SK-N-SH treated with all-trans-retinoic acid at 6 μM for 48 hours (cell line): ENCODE results near the gene CLSTN2.

Experiments used
- ATAC-seq: fragments of 200-7000 bp; cut with Tn5 transposase; 3 replicates; pipeline ENCODE4 v1.9.1; 2020; ENCODE audit warnings: mild to moderate bottlenecking, moderate library complexity
- ARNTL ChIP-seq: fragments of 450-650 bp; formaldehyde crosslinking; IDR thresholded peaks from 2 replicates; pipeline ENCODE4 v1.5.0; 2020; ENCODE audit warnings: low read depth, mild to moderate bottlenecking, moderate library complexity, borderline replicate concordance
- BACH2 ChIP-seq: fragments of 250-450 bp; sonication (Bioruptor Pico); IDR thresholded peaks from 2 replicates; pipeline ENCODE4 v1.9.0; 2021; ENCODE audit warnings: mild to moderate bottlenecking, borderline replicate concordance
- CREB5 ChIP-seq: fragments of 250-450 bp; sonication (Bioruptor Pico); IDR thresholded peaks from 2 replicates; pipeline ENCODE4 v1.5.1; 2020; ENCODE audit warnings: low read depth, mild to moderate bottlenecking, moderate library complexity
- CSDC2 ChIP-seq: fragments of 250-450 bp; sonication (Bioruptor Pico); IDR thresholded peaks from 2 replicates; pipeline ENCODE4 v1.5.0; 2020; ENCODE audit warnings: mild to moderate bottlenecking, moderate library complexity
- ESRRG ChIP-seq: fragments of 250-450 bp; sonication (Bioruptor Pico); IDR thresholded peaks from 2 replicates; pipeline ENCODE4 v1.6.1; 2021; ENCODE audit warnings: mild to moderate bottlenecking
- GLIS3 ChIP-seq: fragments of 250-450 bp; sonication (Bioruptor Pico); IDR thresholded peaks from 2 replicates; pipeline ENCODE4 v1.5.0; 2020; ENCODE audit warnings: mild to moderate bottlenecking, moderate library complexity
- ISL1 ChIP-seq: fragments of 250-450 bp; sonication (Bioruptor Pico); IDR thresholded peaks from 2 replicates; pipeline ENCODE4 v2.1.2; 2022; ENCODE audit warnings: mild to moderate bottlenecking, moderate library complexity
- OSR1 ChIP-seq: fragments of 250-450 bp; sonication (Bioruptor Pico); IDR thresholded peaks from 2 replicates; pipeline ENCODE4 v1.8.0; 2022; ENCODE audit warnings: moderate library complexity, mild to moderate bottlenecking, inconsistent platforms
- PATZ1 ChIP-seq: fragments of 250-450 bp; sonication (Bioruptor Pico); IDR thresholded peaks from 2 replicates; pipeline ENCODE4 v1.8.0; 2020; ENCODE audit warnings: mild to moderate bottlenecking, moderate library complexity, borderline replicate concordance
- POU6F1 ChIP-seq: fragments of 250-450 bp; sonication (Bioruptor Pico); IDR thresholded peaks from 2 replicates; pipeline ENCODE4 v1.8.0; 2021; ENCODE audit warnings: low read depth, mild to moderate bottlenecking, moderate library complexity, borderline replicate concordance
- PPARA ChIP-seq: fragments of 250-450 bp; sonication (Bioruptor Pico); IDR thresholded peaks from 2 replicates; pipeline ENCODE4 v1.5.0; 2020; ENCODE audit warnings: mild to moderate bottlenecking, borderline replicate concordance
- RARB ChIP-seq: fragments of 250-450 bp; sonication (Bioruptor Pico); IDR thresholded peaks from 2 replicates; pipeline ENCODE4 v1.8.0; 2021; ENCODE audit warnings: mild to moderate bottlenecking, moderate library complexity
- SNAI2 ChIP-seq: fragments of 250-450 bp; sonication (Bioruptor Pico); IDR thresholded peaks from 2 replicates; pipeline ENCODE4 v1.5.0; 2020; ENCODE audit warnings: mild to moderate bottlenecking, moderate library complexity
- TCF4 ChIP-seq: fragments of 250-450 bp; sonication (Bioruptor Pico); IDR thresholded peaks from 2 replicates; pipeline ENCODE4 v1.8.0; 2021; ENCODE audit warnings: mild to moderate bottlenecking, moderate library complexity, borderline replicate concordance
- TOX ChIP-seq: fragments of 250-450 bp; sonication (Bioruptor Pico); IDR thresholded peaks from 2 replicates; pipeline ENCODE4 v1.8.0; 2021; ENCODE audit warnings: mild to moderate bottlenecking, moderate library complexity, borderline replicate concordance
- TSHZ2 ChIP-seq: fragments of 250-450 bp; sonication (Bioruptor Pico); IDR thresholded peaks from 2 replicates; pipeline ENCODE4 v1.5.0; 2020; ENCODE audit warnings: mild to moderate bottlenecking, moderate library complexity
- ZC3H10 ChIP-seq: fragments of 250-450 bp; sonication (Bioruptor Pico); IDR thresholded peaks from 2 replicates; pipeline ENCODE4 v1.5.1; 2021; ENCODE audit warnings: mild to moderate bottlenecking, moderate library complexity
- ZFP3 ChIP-seq: fragments of 250-450 bp; sonication (Bioruptor Pico); IDR thresholded peaks from 2 replicates; pipeline ENCODE4 v1.5.0; 2020; ENCODE audit warnings: mild to moderate bottlenecking, moderate library complexity
- ZFP30 ChIP-seq: fragments of 450-650 bp; formaldehyde crosslinking; IDR thresholded peaks from 2 replicates; pipeline ENCODE4 v1.5.0; 2022; ENCODE audit warnings: mild to moderate bottlenecking, moderate library complexity
- ZNF565 ChIP-seq: fragments of 450-650 bp; formaldehyde crosslinking; conservative IDR thresholded peaks from 2 replicates; pipeline ENCODE4 v1.5.0; 2020; ENCODE audit warnings: low read depth, mild to moderate bottlenecking, moderate library complexity
- ZNF70 ChIP-seq: fragments of 450-650 bp; formaldehyde crosslinking; IDR thresholded peaks from 2 replicates; pipeline ENCODE4 v1.5.0; 2020; ENCODE audit warnings: mild to moderate bottlenecking, moderate library complexity
- ZNF8 ChIP-seq: fragments of 450-650 bp; formaldehyde crosslinking; IDR thresholded peaks from 2 replicates; pipeline ENCODE4 v1.5.0; 2020; ENCODE audit warnings: mild to moderate bottlenecking, moderate library complexity
- TF ChIP-seq, protein P1 (sequence below): fragments of 250-450 bp; sonication (Bioruptor Pico); IDR thresholded peaks from 2 replicates; pipeline ENCODE4 v1.5.1; 2021; ENCODE audit warnings: mild to moderate bottlenecking, moderate library complexity

The CLSTN2 gene

DNA sequence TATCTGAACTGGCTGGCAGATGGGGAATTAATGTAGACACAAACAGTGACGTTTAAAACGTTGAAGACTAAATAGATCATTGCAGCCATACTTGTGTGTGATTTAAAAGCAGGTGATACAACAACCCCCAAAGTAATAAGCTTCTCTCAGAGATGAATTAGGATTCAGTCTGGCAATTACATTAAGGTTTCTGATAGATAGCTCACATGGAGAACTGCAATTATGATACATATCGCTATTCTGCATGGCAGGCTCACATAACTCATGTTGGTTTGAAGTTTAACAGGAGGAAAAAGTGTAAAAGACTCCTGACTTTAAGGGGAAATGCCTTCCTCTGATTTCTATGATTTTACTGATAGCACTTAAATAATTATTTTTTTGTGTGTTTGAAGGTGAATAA, 196.9 kb downstream of the CLSTN2 start:
- TF ChIP-seq TOX (no peak), ESRRG (CRISPR knock-in tag) (no peak), BACH2 (CRISPR knock-in tag) (no peak), ZFP30 (CRISPR knock-in tag) (no peak), PATZ1 (CRISPR knock-in tag) (no peak), TSHZ2 (CRISPR knock-in tag) (peak; percentile 87), CREB5 (CRISPR knock-in tag) (no peak), ARNTL (CRISPR knock-in tag) (no peak), ZNF8 (no peak), ISL1 (CRISPR knock-in tag) (peak; percentile 28; the same call in 1 of the 2 replicates), CSDC2 (CRISPR knock-in tag) (no peak), ZC3H10 (no peak), TCF4 (CRISPR knock-in tag) (peak; percentile 68), ZNF70 (CRISPR knock-in tag) (no peak), ZFP3 (no peak), RARB (CRISPR knock-in tag) (no peak), SNAI2 (CRISPR knock-in tag) (no peak), GLIS3 (CRISPR knock-in tag) (no peak), OSR1 (CRISPR knock-in tag) (no peak), POU6F1 (CRISPR knock-in tag) (no peak), PPARA (CRISPR knock-in tag) (no peak), ZNF565 (CRISPR knock-in tag) (no peak)
- TF ChIP-seq, protein P1, sequence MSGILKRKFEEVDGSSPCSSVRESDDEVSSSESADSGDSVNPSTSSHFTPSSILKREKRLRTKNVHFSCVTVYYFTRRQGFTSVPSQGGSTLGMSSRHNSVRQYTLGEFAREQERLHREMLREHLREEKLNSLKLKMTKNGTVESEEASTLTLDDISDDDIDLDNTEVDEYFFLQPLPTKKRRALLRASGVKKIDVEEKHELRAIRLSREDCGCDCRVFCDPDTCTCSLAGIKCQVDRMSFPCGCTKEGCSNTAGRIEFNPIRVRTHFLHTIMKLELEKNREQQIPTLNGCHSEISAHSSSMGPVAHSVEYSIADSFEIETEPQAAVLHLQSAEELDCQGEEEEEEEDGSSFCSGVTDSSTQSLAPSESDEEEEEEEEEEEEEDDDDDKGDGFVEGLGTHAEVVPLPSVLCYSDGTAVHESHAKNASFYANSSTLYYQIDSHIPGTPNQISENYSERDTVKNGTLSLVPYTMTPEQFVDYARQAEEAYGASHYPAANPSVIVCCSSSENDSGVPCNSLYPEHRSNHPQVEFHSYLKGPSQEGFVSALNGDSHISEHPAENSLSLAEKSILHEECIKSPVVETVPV (CRISPR knock-in tag) = no peak
- no peak for ATAC-seq

DNA sequence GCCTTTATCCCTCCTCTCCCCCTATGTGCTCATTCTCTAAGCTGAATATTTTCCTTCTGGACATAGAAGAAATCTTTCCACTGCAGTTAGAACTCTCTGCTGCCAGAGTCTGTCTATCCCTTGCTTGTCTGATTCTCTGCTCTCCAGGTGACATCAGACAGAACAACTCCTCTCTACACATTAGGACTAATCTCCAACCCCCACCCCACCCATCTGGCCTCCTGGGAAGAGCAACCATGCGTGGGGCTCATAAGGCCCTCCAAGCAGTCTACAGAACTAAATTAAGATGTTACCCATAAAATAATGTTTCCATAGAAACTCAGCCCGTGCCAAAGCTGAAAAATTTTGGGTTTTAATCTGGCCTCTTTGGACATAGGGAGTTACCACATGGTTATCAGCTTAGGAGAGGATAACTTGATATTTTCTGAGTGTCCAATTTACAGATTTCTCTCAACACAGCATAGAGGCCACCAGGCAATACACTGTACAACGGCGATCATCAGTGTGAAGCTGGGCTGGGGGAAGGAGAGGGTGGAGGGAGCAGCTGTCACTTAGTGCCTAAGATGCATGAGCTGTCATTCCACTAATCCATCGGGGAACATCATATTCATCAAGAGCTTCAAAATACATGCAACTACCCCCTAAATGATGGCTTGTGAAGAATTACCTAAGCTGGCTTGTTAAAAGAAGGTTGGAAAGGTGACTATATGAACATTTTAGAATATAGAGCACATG, 199.4 kb downstream of the CLSTN2 start:
- TF ChIP-seq ZC3H10 (no peak), TOX (no peak), ZFP3 (no peak), ESRRG (CRISPR knock-in tag) (no peak), CSDC2 (CRISPR knock-in tag) (no peak), PATZ1 (CRISPR knock-in tag) (no peak), POU6F1 (CRISPR knock-in tag) (no peak), RARB (CRISPR knock-in tag) (no peak), GLIS3 (CRISPR knock-in tag) (no peak), TCF4 (CRISPR knock-in tag) (no peak), BACH2 (CRISPR knock-in tag) (no peak), OSR1 (CRISPR knock-in tag) (no peak), SNAI2 (CRISPR knock-in tag) (no peak), PPARA (CRISPR knock-in tag) (no peak)
- TF ChIP-seq, protein P1 (CRISPR knock-in tag) = no peak
- TF ChIP-seq, all 23 proteins: peak for 0
- no peak for ATAC-seq
